CD14-positive monocyte (primary cell): ENCODE data around the gene SPOPL. TPM values are rescaled to one million over a fixed set of nuclear protein-coding genes. Genes with fewer than 3 reads are reported as not detected.
A peak's percentile ranks its signal among the peaks of the same experiment; 100 is the strongest.

Experiments
- DNase-seq, 3 donors: peaks; one replicate each; pipeline ENCODE4 v3.0.0-alpha.2; 2011 to 2022
- H2AFZ ChIP-seq: 2 replicates; pipeline ENCODE4 v1.6.0; 2012; ENCODE audit warnings: mild to moderate bottlenecking, low read depth, low read length, inconsistent platforms; ENCODE audit not compliant: insufficient read depth, poor library complexity, severe bottlenecking
- H3K27ac ChIP-seq, 2 donors: 1 replicate in 1 of 2; 2 replicates in 1 of 2; pipeline ENCODE4 v1.5.1; 2012 to 2013; ENCODE audit warnings: low read length in 2 of 2, control low read depth in 1 of 2, inconsistent platforms in 1 of 2, low read depth in 1 of 2, mild to moderate bottlenecking in 1 of 2
- H3K27me3 ChIP-seq, 2 donors: one replicate each; pipeline versions ENCODE4 v1.6.0 to v1.6.1; 2011 to 2013; ENCODE audit warnings: low read length in 2 of 2; ENCODE audit not compliant: control insufficient read depth in 2 of 2, insufficient read depth in 2 of 2
- H3K36me3 ChIP-seq, 2 donors: replicated peaks in 1 of 2; 1 replicate in 1 of 2; 2 replicates in 1 of 2; pipeline versions ENCODE4 v1.5.1 to v1.6.1; 2012 to 2013; ENCODE audit warnings: low read length in 2 of 2, control low read depth in 1 of 2, inconsistent platforms in 1 of 2, mild to moderate bottlenecking in 1 of 2; ENCODE audit not compliant: insufficient read depth in 2 of 2, control insufficient read depth in 1 of 2
- H3K4me1 ChIP-seq, 2 donors: 1 replicate in 1 of 2; 2 replicates in 1 of 2; pipeline versions ENCODE4 v1.5.1 to v1.6.1; 2012 to 2013; ENCODE audit warnings: low read length in 2 of 2, control low read depth in 1 of 2, inconsistent platforms in 1 of 2, mild to moderate bottlenecking in 1 of 2, moderate library complexity in 1 of 2; ENCODE audit not compliant: insufficient read depth in 2 of 2, control insufficient read depth in 1 of 2
- H3K4me2 ChIP-seq: replicated peaks from 2 replicates; pipeline ENCODE3; 2012; ENCODE audit warnings: low read length, moderate library complexity, mild to moderate bottlenecking; ENCODE audit not compliant: poor library complexity, severe bottlenecking; ENCODE audit errors: extremely low read depth
- H3K4me3 ChIP-seq, 3 experiments: fragments of 200-600 bp in 1 of 3; sonication (generic) in 1 of 3; replicated peaks in 1 of 3; 1 replicate in 2 of 3; 2 replicates in 1 of 3; pipeline ENCODE4 v1.5.1; 2011 to 2013; ENCODE audit warnings: low read length in 3 of 3, mild to moderate bottlenecking in 3 of 3, control low read depth in 2 of 3, low read depth in 2 of 3, inconsistent platforms in 1 of 3, moderate library complexity in 1 of 3
- H3K79me2 ChIP-seq: 2 replicates; pipeline ENCODE4 v1.6.0; 2012; ENCODE audit warnings: mild to moderate bottlenecking, control low read depth, inconsistent platforms, low read length, moderate library complexity; ENCODE audit not compliant: insufficient read depth
- H3K9ac ChIP-seq: 2 replicates; pipeline ENCODE4 v1.6.0; 2017; ENCODE audit warnings: low read length, mild to moderate bottlenecking; ENCODE audit not compliant: insufficient read depth, poor library complexity, severe bottlenecking
- H3K9me3 ChIP-seq, 2 donors: replicated peaks in 1 of 2; 1 replicate in 1 of 2; 2 replicates in 1 of 2; pipeline versions ENCODE4 v1.5.1 to v1.6.1; 2012 to 2013; ENCODE audit warnings: low read length in 2 of 2, control low read depth in 1 of 2; ENCODE audit not compliant: control insufficient read depth in 1 of 2, insufficient read depth in 1 of 2
- H4K20me1 ChIP-seq: 2 replicates; pipeline ENCODE4 v1.6.0; 2012; ENCODE audit warnings: mild to moderate bottlenecking, low read length, control low read depth, moderate library complexity; ENCODE audit not compliant: insufficient read depth
- H3K27ac Mint-ChIP-seq, 7 donors: one replicate each; pipeline ENCODE4 v1.8.0; 2020; ENCODE audit warnings: mild to moderate bottlenecking in 7 of 7, mixed read lengths in 7 of 7, moderate library complexity in 6 of 7, inconsistent platforms in 2 of 7
- H3K27me3 Mint-ChIP-seq, 3 donors: one replicate each; pipeline ENCODE4 v1.8.0; 2021 to 2022; ENCODE audit warnings: low read depth in 3 of 3, mild to moderate bottlenecking in 3 of 3, mixed read lengths in 3 of 3, moderate library complexity in 3 of 3, inconsistent platforms in 1 of 3
- H3K36me3 Mint-ChIP-seq, 2 donors: one replicate each; pipeline ENCODE4 v1.8.0; 2020; ENCODE audit warnings: mixed read lengths in 2 of 2, inconsistent platforms in 1 of 2, mild to moderate bottlenecking in 1 of 2
- H3K4me1 Mint-ChIP-seq: one replicate; pipeline ENCODE4 v1.8.0; 2020; ENCODE audit warnings: mild to moderate bottlenecking, mixed read lengths
- H3K4me3 Mint-ChIP-seq, 2 donors: one replicate each; pipeline ENCODE4 v1.8.0; 2020; ENCODE audit warnings: mild to moderate bottlenecking in 2 of 2, mixed read lengths in 2 of 2, moderate library complexity in 1 of 2
- H3K9me3 Mint-ChIP-seq, 7 donors: one replicate each; pipeline ENCODE4 v1.8.0; 2020 to 2022; ENCODE audit warnings: mixed read lengths in 7 of 7, mild to moderate bottlenecking in 6 of 7, moderate library complexity in 6 of 7, inconsistent platforms in 2 of 7
- CTCF ChIP-seq: fragments of 200-600 bp; IDR thresholded peaks from one replicate; pipeline ENCODE4 v1.8.0; 2022; ENCODE audit warnings: antibody characterized with exemption, mild to moderate bottlenecking
- WGBS: methylation state at CpG from one replicate; pipeline ENCODE4 v1.1.5; 2013; ENCODE audit warnings: missing lambda C conversion rate; ENCODE audit not compliant: insufficient coverage; 5-methylcytosine and 5-hydroxymethylcytosine counted together
- intact Hi-C, 2 donors: fragments of 100-400 bp; cut with micrococcal nuclease; formaldehyde crosslinking; loops; one replicate each; pipeline versions ENCODE4 v1.15.0 to v1.15.1; 2023
- polyA plus RNA-seq, 3 donors: library from polyadenylated mRNA; depleted of rRNA in 1 of 3; unstranded in 2 of 3; stranded (reverse) in 1 of 3; fragments of 300-500 nt in 2 of 3; fragments of >200 nt in 1 of 3; fragmentation: Illumina TruSeq in 2 of 3; gene quantifications; 1 replicate in 2 of 3; 2 replicates in 1 of 3; pipeline ENCODE4 v1.2.3, GENCODE V29; 2012 to 2021

SPOPL gene
- polyA plus RNA-seq, 3 donors, result 13.1 to 22.4 (median 18.1) TPM

- Mint-ChIP-seq H3K36me3 (peaks cover 6 to 15% of the 10 kb centered on the region in 2 donors), H3K4me1 (peaks cover 58% of the 10 kb centered on the region), H3K27me3 (peaks cover 0 to 2% (median 0%) of the 10 kb centered on the region in 3 donors), H3K27ac (peak overlapping the region; percentile 88 to 100 (median 97)), H3K9me3 (peaks cover 0 to 1% (median 0%) of the 10 kb centered on the region in 7 donors), H3K4me3 (peak overlapping the region; percentile 100)
- Histone ChIP-seq H4K20me1 (peaks cover 46% of the 10 kb centered on the region), H3K4me1 (peaks cover 51 to 63% of the 10 kb centered on the region in 2 donors), H3K79me2 (peaks cover 95% of the 10 kb centered on the region), H3K27ac (peak overlapping the region; percentile 24 to 88), H3K9me3 (no peaks in the 10 kb centered on the region), H3K27me3 (no peaks in the 10 kb centered on the region), H3K4me2 (peak overlapping the region; percentile 98), H3K36me3 (no peaks in the 10 kb centered on the region), H3K9ac (peak overlapping the region; percentile 45), H2AFZ (no peak overlapping the region), H3K4me3 (peak overlapping the region; percentile 94 to 98 (median 95))
- intact Hi-C loops, result loop anchor here (5.0 to 10.0 kb wide), 2 partner anchors 537 to 540 kb away; partner anchors contain the start of gene HNMT (in 1 of the 2)
- DNase-seq, result peak; percentile 68 to 90 (median 87)
- TF ChIP-seq CTCF, result no peak
- WGBS, result no CpG with 5 or more reads among the region's 2 CpGs
These were observed 3.1 kb downstream of the SPOPL start for GRCh38 chr2:138504546-138505235.

- H4K20me1 ChIP-seq, result peaks cover 72% of the 10 kb centered on the region
- H3K4me3 ChIP-seq, result no peak overlapping the region
- H3K36me3 Mint-ChIP-seq, result peaks cover 10 to 18% of the 10 kb centered on the region in 2 donors
- H3K4me2 ChIP-seq, result no peak overlapping the region
- H3K27me3 Mint-ChIP-seq, result peaks cover 0 to 2% (median 0%) of the 10 kb centered on the region in 3 donors
- no peak for TF ChIP-seq CTCF
- H3K4me1 ChIP-seq, result peaks cover 34 to 46% of the 10 kb centered on the region in 2 donors
- H3K4me1 Mint-ChIP-seq, result peaks cover 52% of the 10 kb centered on the region
- H3K36me3 ChIP-seq, result no peaks in the 10 kb centered on the region
- peaks cover 0 to 1% (median 0%) of the 10 kb centered on the region in 7 donors for H3K9me3 Mint-ChIP-seq
- no peak overlapping the region for H2AFZ ChIP-seq
- H3K9me3 ChIP-seq, result no peaks in the 10 kb centered on the region
- intact Hi-C loops, result loop anchor here in 1 of 2 donors (10.0 kb wide), 1 partner anchor 542 kb away; the partner anchor contains the start of gene HNMT
- DNase-seq, result no peak
- H3K4me3 Mint-ChIP-seq, result no peak overlapping the region
- H3K79me2 ChIP-seq, result peaks cover 98% of the 10 kb centered on the region
- H3K27ac ChIP-seq, result peak overlapping the region in 1 of 2 donors; percentile 76
- no peaks in the 10 kb centered on the region for H3K27me3 ChIP-seq
- peak overlapping the region in 5 of 7 donors; percentile 1 to 63 (median 32) for H3K27ac Mint-ChIP-seq
- no peak overlapping the region for H3K9ac ChIP-seq
- 87% methylated on average over 2 of the region's 4 CpGs for WGBS
These were observed 5.7 kb downstream of the SPOPL start for GRCh38 chr2:138507267-138507666.
